GM21528 (cell line): ENCODE results near the gene ZNF423.

Source experiments
- ATAC-seq: cut with Tn5 transposase; IDR thresholded peaks from one replicate; pipeline ENCODE4 v1.9.1; 2021; ENCODE audit warnings: mild to moderate bottlenecking, moderate library complexity; ENCODE audit not compliant: unreplicated experiment, low FRiP score

ZNF423 gene

GRCh38 chr16:49793244-49793643 lies 62.7 kb downstream of the ZNF423 start:
- no peak for ATAC-seq

GRCh38 chr16:49789616-49790015 lies 66.3 kb downstream of the ZNF423 start:
- ATAC-seq = no peak

- ATAC-seq = no peak
Measured at GRCh38 chr16:49788986-49789385, 66.9 kb downstream of the ZNF423 start.

GRCh38 chr16:49788572-49788971 lies 67.3 kb downstream of the ZNF423 start:
- ATAC-seq = no peak

- ATAC-seq = no peak
Measured at GRCh38 chr16:49786926-49787557, 68.9 kb downstream of the ZNF423 start.

- no peak for ATAC-seq
Measured at GRCh38 chr16:49785970-49786369, 69.9 kb downstream of the ZNF423 start.

GRCh38 chr16:49782405-49782804 lies 73.5 kb downstream of the ZNF423 start:
- no peak for ATAC-seq

- ATAC-seq = no peak
Measured at GRCh38 chr16:49781401-49781800, 74.5 kb downstream of the ZNF423 start.

- no peak for ATAC-seq
Measured at GRCh38 chr16:49780433-49780832, 75.5 kb downstream of the ZNF423 start.

- no peak for ATAC-seq
Measured at GRCh38 chr16:49779979-49780378, 75.9 kb downstream of the ZNF423 start.

- ATAC-seq = no peak
Measured at GRCh38 chr16:49778202-49778930, 77.5 kb downstream of the ZNF423 start.

GRCh38 chr16:49776734-49777133 lies 79.2 kb downstream of the ZNF423 start:
- no peak for ATAC-seq

GRCh38 chr16:49776085-49776595 lies 79.8 kb downstream of the ZNF423 start:
- no peak for ATAC-seq

GRCh38 chr16:49775581-49775980 lies 80.3 kb downstream of the ZNF423 start:
- no peak for ATAC-seq

GRCh38 chr16:49775018-49775417 lies 80.9 kb downstream of the ZNF423 start:
- ATAC-seq = no peak

- ATAC-seq = no peak
Measured at GRCh38 chr16:49773534-49774475, 82.1 kb downstream of the ZNF423 start.

GRCh38 chr16:49767998-49768397 lies 87.9 kb downstream of the ZNF423 start:
- ATAC-seq = no peak

- no peak for ATAC-seq
Measured at GRCh38 chr16:49767414-49767813, 88.5 kb downstream of the ZNF423 start.

- no peak for ATAC-seq
Measured at GRCh38 chr16:49766225-49766624, 89.7 kb downstream of the ZNF423 start.

- ATAC-seq = no peak
Measured at GRCh38 chr16:49763826-49764225, 92.1 kb downstream of the ZNF423 start.

- no peak for ATAC-seq
Measured at GRCh38 chr16:49760815-49761214, 95.1 kb downstream of the ZNF423 start.
